CD4-positive, alpha-beta T cell treated with Interleukin-21 for 1 hour (primary cell): ENCODE results near the gene GART.
"Not testable (repeated sequence)": the region's sequence is repeated elsewhere in the genome, so short reads cannot be mapped to it uniquely, and the experiment has no call there.

Experiments
- DNase-seq: peaks from one replicate; pipeline ENCODE4 v3.0.0-alpha.2; 2020

Gene GART

DNA sequence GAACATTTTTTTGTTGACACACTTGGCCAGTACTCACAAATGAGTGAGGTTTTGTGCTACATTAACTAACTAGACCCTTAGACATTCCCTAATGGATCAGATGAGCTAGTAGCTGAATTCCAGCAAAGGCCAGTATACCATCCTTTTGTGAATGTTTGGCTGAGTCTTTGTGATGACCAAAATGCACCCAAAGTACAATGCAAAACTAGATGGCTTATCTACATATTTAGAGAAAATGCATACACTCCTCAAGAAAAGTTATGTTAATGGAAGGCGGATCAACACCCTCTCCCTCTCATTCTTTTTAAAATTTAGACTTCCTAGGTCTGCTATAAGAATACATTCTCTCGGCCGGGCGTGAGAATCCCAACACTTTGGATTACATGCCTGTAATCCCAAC is 30.3 kb downstream of the GART start:
- DNase-seq = no peak

- DNase-seq = no peak
Observed at GRCh38 chr21:33510826-33511225, 31.1 kb downstream of the GART start.

- not testable (repeated sequence) for DNase-seq
Observed at GRCh38 chr21:33507003-33507402, 34.9 kb downstream of the GART start.

DNA sequence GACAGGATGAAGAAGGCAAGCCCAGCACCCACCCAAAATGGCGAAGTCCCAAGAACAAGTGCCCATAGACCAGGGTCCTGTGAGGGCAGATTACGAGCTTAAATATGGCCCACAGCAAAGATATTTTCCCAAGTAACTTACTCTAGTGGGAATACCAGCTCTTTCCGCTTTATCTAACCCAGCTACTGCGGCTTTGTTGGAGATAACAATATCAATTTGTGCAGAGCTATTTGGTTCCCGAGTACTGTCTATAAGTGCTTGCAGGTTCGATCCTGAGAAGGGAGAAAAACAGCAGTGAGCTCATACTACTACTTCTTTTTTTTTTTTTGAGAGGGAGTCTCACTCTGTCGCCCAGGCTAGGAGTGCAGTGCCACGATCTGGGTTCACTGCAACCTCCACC is 36.1 kb downstream of the GART start:
- no peak for DNase-seq

- no peak for DNase-seq
Observed at GRCh38 chr21:33496345-33496744, 45.6 kb downstream of the GART start.

GRCh38 chr21:33495743-33496142 is 46.2 kb downstream of the GART start:
- no peak for DNase-seq

DNA sequence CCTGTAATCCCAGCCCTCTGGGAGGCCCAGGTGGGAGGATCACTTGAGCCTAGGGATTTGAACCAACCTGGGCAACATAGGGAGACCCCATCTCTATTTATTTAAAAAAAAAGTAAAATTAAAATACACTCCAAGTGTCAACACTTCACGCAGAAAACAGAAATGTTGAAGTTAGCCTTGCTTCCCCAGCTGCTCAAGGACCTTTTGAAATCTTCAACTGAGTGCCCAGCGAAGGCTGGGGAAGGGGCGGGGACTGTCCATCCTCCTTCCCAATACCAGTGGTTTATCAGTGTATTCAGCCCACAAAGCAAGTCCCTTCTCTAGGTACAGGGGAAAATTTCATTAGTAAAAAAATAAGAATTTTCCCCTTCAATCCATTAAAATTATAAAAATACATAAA is 48.2 kb downstream of the GART start:
- no peak for DNase-seq

GRCh38 chr21:33492571-33492970 is 49.3 kb downstream of the GART start:
- no peak for DNase-seq

- peak; percentile 96 for DNase-seq
Observed at GRCh38 chr21:33491373-33492102, 50.4 kb downstream of the GART start, which contains the start of gene DNAJC28. TSS of gene DNAJC28 (minus strand) at chr21:33491716. CDS start at chr21:33489393, 2,323 bp downstream.

DNA sequence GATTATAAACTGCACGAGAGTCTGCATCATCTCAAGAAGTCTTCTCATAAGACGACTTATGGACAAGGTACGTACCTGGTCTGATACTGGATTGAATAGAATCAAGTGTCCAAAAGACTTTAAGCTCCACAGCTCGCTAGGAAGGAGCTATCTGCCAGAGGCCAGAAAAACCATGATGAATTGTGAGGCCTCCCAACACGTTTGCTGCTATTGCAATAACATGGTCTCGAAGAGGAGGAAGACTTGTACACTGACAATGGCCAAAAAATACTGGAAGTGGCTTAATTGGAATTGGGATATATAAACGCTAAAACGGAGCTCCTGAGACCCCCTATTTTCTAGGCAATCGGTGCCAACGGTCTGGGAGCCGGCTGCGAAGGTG is 50.9 kb downstream of the GART start:
- DNase-seq = no peak

- DNase-seq = no peak
Observed at GRCh38 chr21:33488936-33489335, 53.0 kb downstream of the GART start.

DNA sequence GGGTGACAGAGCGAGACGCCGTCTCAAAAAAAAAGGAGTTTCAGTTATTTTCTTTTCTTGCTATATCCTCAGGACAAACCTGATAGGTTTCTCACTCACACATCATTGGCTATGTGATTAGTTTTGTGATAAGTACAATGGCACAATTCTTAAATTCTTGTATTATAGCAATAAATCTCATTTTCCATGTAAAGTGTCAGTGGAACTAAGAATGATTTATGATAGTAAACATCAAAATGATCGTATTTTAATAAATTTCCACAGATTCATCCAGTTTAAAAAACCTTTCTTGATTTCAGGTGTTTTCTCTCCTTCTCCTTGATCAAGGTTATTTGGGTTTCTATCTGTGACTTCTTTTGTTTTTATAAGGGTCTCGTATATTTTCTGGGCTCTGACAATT is 53.9 kb downstream of the GART start:
- DNase-seq = no peak

DNA sequence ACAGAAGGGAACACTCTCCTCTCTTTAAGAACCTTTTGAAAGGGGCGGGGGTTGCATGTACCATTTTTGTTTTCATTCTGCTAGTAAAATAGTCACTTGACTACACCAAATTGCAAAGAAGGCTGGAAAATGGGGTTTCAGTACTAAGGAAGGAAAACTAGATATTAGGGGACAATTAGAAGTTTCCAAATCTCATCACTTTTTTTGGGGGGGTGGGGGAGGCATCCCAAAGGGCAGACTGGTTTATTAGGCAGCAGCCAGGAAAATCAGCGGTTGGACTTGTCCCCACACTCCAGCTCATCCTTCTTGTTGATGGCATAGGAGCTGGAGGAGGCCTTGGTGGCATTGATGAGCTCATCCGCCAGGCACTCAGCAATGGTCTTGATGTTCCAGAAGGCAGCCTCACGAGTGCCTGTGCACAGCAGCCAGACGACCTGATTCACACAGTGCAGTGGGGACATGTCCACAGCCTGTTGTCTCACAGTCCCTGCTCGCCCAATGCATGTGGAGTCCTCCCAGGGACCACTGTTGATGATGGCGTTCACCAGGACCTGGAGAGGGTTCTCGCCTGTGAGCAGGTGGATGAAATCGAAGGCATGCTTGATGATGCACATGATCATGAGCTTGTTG is 60.5 kb downstream of the GART start:
- no peak for DNase-seq

DNA sequence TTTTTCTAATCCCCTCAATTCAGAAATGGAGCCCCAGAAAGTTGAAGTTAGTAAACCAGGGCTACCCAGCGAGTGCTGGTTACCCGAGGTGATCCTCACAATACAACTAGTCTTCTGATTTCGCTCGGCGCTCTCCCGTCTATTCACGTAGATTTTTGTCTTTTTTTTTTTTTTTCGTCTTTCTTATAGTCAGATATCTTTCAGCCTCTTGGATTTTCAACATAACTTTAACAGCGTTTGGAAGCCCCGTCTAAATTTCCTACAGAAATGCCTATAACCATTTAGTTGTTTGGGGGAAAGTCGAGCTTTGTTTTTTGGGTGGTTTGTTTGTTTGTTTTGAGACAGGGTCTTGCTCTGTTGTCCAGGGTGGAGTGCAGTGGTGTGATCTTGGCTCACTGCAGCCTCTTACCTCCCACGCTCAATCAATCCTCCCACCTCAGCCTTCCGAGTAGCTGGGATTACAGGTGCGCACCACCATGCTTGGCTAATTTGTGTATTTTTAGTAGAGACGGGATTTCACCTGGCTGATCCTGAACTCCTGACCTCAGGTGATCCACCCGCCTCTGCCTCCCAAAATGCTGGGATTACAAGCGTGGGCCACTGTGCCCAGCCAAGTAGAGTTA is 61.3 kb downstream of the GART start:
- no peak for DNase-seq

GRCh38 chr21:33479679-33480480 is 62.0 kb downstream of the GART start, which contains the start of gene TMEM50B:
TSS of gene TMEM50B (minus strand) at chr21:33479974. CDS start at chr21:33468885, 11,089 bp downstream.
- peak; percentile 96 for DNase-seq

DNA sequence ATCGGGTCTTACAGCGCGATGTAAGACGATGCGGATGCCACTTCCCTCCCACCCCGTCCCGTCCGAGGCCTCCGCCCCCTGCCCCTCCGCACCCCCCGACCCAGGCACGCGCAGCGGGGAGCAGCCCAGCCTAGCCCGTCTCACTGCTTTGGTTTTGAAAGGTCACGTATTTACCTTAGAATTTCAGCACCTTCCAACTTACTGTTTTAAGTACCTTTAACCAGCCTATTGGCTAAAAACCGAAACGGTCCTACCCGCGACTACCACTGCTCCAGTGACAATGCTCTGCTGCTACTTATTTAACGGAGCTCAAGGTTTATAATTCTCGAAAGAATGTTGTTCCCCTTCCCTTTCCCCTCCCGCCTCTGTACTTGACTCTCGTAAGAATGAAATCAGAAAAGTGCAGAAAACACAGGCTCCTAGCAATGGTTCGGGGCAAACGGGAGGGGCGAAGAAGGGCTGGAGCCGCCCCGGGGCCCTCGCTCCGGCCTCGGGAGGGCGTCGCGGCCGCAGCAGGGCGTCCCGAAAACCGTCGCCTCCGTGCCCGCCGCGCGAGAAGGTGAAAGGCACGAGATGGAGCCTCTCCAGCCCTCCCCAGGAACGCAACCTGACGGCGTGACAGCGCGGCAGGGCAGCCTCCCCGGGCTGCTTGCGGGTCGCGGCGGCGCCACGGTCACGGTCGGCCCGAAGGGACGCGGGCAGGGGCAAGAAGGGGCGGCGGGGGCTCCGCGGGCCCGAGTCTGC is 62.8 kb downstream of the GART start:
- DNase-seq = peak; percentile 47

DNA sequence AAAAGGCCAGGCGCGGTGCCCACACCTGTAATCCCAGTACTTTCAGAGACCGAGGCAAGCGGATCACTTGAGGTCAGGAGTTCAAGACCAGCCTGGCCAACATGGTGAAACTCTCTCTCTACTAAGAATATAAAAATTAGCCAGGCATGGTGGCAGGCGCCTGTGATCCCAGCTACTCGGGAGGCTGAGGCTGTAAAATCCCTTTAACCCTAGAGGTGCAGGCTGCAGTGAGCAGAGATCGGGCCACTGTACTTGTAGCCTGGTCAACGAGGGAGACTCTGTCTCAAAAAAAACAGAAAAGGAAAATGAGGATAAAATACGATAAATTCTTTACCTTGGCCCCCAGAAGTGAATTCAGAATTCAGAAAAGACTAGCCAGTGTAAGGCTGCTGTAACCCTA is 63.7 kb downstream of the GART start:
- DNase-seq = no peak

GRCh38 chr21:33477066-33477465 is 64.9 kb downstream of the GART start:
- DNase-seq = no peak

DNA sequence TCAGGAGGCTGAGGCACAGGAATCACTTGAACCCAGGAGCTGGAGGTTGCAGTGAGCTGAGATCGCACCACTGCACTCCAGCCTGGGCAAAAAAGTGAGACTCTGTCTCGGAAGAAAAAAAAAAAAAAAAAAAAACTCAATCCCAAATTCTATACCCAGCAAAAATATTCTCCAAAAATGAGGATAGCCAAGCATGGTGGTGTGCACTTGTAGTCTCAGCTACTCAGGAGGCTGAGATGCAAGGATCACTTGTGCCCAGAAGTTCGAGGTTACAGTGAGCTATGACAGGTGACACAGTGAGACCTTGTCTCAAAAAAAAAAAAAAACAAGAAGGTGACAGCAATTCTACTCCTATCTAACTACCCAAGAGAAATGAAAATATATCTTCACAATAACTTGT is 68.6 kb downstream of the GART start:
- DNase-seq = no peak

- DNase-seq = no peak
Observed at GRCh38 chr21:33470701-33471100, 71.2 kb downstream of the GART start.

DNA sequence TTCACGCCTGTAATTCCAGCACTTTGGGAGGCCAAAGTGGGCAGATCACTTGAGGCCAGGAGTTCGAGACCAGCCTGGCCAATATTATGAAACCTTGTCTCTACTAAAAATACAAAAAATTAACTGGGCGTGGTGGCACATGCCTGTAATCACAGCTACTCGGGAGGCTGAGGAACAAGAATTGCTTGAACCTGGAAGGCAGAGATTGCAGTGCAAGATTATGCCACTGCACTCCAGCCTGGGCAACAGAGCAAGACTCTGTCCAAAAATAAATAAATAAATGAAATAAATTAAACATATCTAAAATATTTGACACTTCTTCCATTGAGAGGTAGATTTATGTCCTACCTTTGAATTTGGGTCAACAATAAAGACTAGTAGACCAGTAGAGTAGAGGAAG is 72.7 kb downstream of the GART start:
- not testable (repeated sequence) for DNase-seq

DNA sequence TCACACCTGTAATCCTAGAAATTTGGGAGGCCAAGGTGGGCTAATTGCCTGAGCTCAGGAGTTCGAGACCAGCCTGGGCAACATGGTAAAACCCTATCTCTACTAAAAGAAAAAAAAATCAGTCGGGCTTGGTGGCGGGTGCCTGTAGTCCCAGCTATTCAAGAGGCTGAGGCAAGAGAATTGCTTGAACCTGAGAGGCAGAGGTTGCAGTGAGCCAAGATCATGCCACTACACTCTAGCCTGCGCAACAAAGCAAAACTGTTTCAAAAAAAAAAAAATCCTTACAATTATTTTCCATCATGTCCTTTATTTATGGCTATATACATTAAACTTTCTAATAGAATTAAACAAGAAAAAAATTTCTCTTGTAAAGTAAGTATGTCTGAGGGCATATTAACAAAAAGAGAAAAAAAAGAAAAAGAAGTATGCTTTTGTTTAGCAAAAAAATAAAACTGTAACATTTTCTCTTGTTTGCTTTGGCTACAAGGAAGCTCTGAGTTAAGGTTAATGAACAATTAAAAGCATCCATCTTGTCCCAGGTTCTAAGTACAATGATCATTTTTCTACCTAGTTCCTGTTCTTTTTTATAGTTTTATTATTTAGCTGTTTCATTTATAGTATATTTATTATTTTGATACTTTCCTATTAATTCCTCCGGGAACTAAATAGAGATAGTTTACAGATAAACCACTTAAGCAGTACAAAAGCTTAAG is 80.2 kb downstream of the GART start:
- no peak for DNase-seq
